Measurements from ENCODE around the gene PDE4B. TPM values are rescaled to one million over a fixed set of nuclear protein-coding genes. Genes with fewer than 3 reads are reported as not detected.

The PDE4B gene
- total RNA-seq (2022), result 2.8 and 3.3 TPM in 2 replicates
- percentile 25 among the genes with signal in this experiment for Bru-seq, nascent RNA
- percentile 12 among the genes with signal in this experiment for BruChase-seq, experiment 1, labeled RNA remaining after a 6-hour chase
- percentile 15 among the genes with signal in this experiment for BruChase-seq, experiment 2, labeled RNA remaining after a 2-hour chase
- long read RNA-seq, partial matches to known transcripts, result 2 of 8 reads
- long read RNA-seq, other reads (novel, unspliced or antisense), result 2 of 8 reads

- no peak within 1 kb of the TSS for H3K27ac Mint-ChIP-seq (ENCODE audit: low read depth, unreplicated experiment)
- POLR2A ChIA-PET, result no interaction called here
- DNase-seq (ENCODE audit: unreplicated experiment), result no peak
These were observed at the start of gene PDE4B for GRCh38 chr1:65792669-65793358. Gene PDE4B, plus strand, starts transcription at chr1:65792895.

DNA sequence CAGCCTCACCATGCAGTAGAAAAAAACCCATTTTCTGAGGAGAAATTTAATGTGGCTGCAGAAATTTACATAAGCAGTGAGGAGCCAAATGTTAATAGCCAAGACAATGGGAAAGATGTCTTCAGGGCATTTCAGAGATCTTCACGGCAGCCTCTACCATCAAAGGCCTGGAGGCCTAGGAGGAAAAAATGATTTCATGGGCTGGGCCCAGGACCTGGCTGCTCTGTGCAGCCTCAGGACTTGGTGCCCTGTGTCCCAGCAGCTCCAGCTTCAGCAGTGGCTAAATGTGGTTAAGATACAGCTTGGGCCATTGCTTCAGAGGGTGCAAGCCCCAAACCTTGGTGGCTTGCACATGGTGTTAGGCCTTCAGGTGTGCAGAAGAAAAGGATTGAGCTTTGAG is 48.0 kb upstream of the PDE4B start:
- no peak for DNase-seq (ENCODE audit: unreplicated experiment)
- ChIA-PET CTCF (no interaction called here), POLR2A (no interaction called here)
- H3K4me3 Mint-ChIP-seq (ENCODE audit: unreplicated experiment), result no peak overlapping the region
- H3K27ac Mint-ChIP-seq (ENCODE audit: low read depth, unreplicated experiment), result no peak overlapping the region
- no TSS peak for BruUV-seq (replicated peaks)
- TF ChIP-seq CTCF (IDR thresholded peaks at IDR 0.05; ENCODE audit: unreplicated experiment), result no peak
- peaks cover 8% of the 10 kb centered on the region for H3K9me3 Mint-ChIP-seq (ENCODE audit: unreplicated experiment)
- no peaks in the 10 kb centered on the region for H3K27me3 Mint-ChIP-seq (ENCODE audit: insufficient read depth, unreplicated experiment)
- H3K36me3 Mint-ChIP-seq (ENCODE audit: insufficient read depth, unreplicated experiment), result no peaks in the 10 kb centered on the region
- H3K4me1 Mint-ChIP-seq (ENCODE audit: insufficient read depth, unreplicated experiment), result no peaks in the 10 kb centered on the region
- intact Hi-C loops (cut with micrococcal nuclease), result no loop called here

More at GRCh38 chr1:65792669-65793358, at the start of gene PDE4B:
- intact Hi-C loops (cut with micrococcal nuclease), result no loop called here
- BruUV-seq (replicated peaks), result no TSS peak
- H3K9me3 Mint-ChIP-seq (ENCODE audit: unreplicated experiment), result peaks cover 13% of the 10 kb centered on the region
- no peak for TF ChIP-seq CTCF (IDR thresholded peaks at IDR 0.05; ENCODE audit: unreplicated experiment)
- peaks cover 53% of the 10 kb centered on the region for H3K27me3 Mint-ChIP-seq (ENCODE audit: insufficient read depth, unreplicated experiment)
- H3K4me3 Mint-ChIP-seq (ENCODE audit: unreplicated experiment), result no peak within 1 kb of the TSS
- CTCF ChIA-PET, result no interaction called here
- peaks cover 5% of the 10 kb centered on the region for H3K4me1 Mint-ChIP-seq (ENCODE audit: insufficient read depth, unreplicated experiment)
- no peaks in the 10 kb centered on the region for H3K36me3 Mint-ChIP-seq (ENCODE audit: insufficient read depth, unreplicated experiment)

DNA sequence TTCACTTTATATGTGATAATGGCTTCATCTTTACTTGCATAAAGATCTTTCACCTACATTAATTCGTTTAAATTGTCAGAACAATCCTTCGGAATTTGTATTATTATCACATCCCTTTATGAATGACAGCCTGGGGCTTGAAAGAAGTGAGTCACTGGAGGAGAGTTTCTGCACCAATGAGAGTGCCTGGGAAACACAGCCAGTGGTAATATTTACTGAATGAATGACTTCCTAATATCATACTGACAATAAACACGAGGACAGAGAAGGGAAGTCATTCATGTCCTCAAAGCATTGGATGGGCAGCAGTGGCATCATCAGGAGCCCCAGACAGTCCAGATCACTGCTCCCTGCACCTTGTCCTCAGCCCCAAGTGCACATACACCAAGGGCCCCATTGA is 40.7 kb upstream of the PDE4B start:
- DNase-seq (ENCODE audit: unreplicated experiment), result peak; percentile 45
- intact Hi-C loops (cut with micrococcal nuclease), result no loop called here
- H3K27ac Mint-ChIP-seq (ENCODE audit: low read depth, unreplicated experiment), result no peak overlapping the region
- H3K9me3 Mint-ChIP-seq (ENCODE audit: unreplicated experiment), result no peaks in the 10 kb centered on the region
- no peak overlapping the region for H3K4me3 Mint-ChIP-seq (ENCODE audit: unreplicated experiment)
- ChIA-PET CTCF (no interaction called here), POLR2A (no interaction called here)
- TF ChIP-seq CTCF (IDR thresholded peaks at IDR 0.05; ENCODE audit: unreplicated experiment), result no peak
- no peaks in the 10 kb centered on the region for H3K36me3 Mint-ChIP-seq (ENCODE audit: insufficient read depth, unreplicated experiment)
- H3K27me3 Mint-ChIP-seq (ENCODE audit: insufficient read depth, unreplicated experiment), result no peaks in the 10 kb centered on the region
- no peaks in the 10 kb centered on the region for H3K4me1 Mint-ChIP-seq (ENCODE audit: insufficient read depth, unreplicated experiment)
- no TSS peak for BruUV-seq (replicated peaks)

DNA sequence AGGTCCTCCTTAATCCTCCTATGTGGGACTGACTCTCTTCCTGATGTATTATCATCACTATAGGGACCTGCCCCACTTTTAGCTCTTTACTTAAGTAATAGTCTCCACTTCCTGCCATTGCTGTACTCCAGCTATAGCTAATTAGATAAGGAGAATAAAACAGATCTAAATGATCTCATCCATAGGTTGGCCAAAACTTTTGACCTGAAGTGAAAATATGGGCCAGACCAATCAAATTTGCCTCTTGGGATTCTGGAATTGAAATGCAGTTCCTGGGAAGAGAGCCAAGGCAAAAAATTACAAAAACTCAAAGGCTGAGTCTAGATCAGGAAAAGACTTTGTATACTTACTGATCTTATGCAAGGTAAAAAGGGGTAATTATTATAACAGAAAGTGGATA is 36.1 kb upstream of the PDE4B start:
- H3K27me3 Mint-ChIP-seq (ENCODE audit: insufficient read depth, unreplicated experiment), result no peaks in the 10 kb centered on the region
- CTCF ChIA-PET, result no interaction called here

More for the DNA sequence above, 36.1 kb upstream of the PDE4B start:
- POLR2A ChIA-PET, result no interaction called here
- BruUV-seq (replicated peaks), result no TSS peak
- intact Hi-C loops (cut with micrococcal nuclease), result no loop called here
- no peaks in the 10 kb centered on the region for H3K9me3 Mint-ChIP-seq (ENCODE audit: unreplicated experiment)
- no peak for TF ChIP-seq CTCF (IDR thresholded peaks at IDR 0.05; ENCODE audit: unreplicated experiment)
- H3K4me3 Mint-ChIP-seq (ENCODE audit: unreplicated experiment), result no peak overlapping the region
- H3K27ac Mint-ChIP-seq (ENCODE audit: low read depth, unreplicated experiment), result no peak overlapping the region
- DNase-seq (ENCODE audit: unreplicated experiment), result no peak
- H3K4me1 Mint-ChIP-seq (ENCODE audit: insufficient read depth, unreplicated experiment), result no peaks in the 10 kb centered on the region
- no peaks in the 10 kb centered on the region for H3K36me3 Mint-ChIP-seq (ENCODE audit: insufficient read depth, unreplicated experiment)

Data from MCF 10A (cell line).